ENCODE data around the gene MFGE8.

The MFGE8 gene

DNA sequence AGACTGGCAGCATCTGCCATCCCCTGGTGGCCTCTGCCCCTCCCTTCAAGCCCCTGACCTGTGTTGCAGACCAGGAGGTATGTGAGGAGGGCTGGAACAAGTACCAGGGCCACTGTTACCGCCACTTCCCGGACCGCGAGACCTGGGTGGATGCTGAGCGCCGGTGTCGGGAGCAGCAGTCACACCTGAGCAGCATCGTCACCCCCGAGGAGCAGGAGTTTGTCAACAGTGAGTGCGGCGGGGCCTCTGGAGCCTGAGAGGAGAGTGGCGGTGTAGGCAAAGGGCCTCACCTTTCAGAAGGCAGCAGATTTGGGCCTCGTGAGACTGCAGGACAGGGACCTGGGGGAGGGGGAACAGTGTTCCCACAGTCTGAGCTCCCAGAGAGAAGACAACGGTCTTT is 41.9 kb downstream of the MFGE8 start:
- DNase-seq: no peak

DNA sequence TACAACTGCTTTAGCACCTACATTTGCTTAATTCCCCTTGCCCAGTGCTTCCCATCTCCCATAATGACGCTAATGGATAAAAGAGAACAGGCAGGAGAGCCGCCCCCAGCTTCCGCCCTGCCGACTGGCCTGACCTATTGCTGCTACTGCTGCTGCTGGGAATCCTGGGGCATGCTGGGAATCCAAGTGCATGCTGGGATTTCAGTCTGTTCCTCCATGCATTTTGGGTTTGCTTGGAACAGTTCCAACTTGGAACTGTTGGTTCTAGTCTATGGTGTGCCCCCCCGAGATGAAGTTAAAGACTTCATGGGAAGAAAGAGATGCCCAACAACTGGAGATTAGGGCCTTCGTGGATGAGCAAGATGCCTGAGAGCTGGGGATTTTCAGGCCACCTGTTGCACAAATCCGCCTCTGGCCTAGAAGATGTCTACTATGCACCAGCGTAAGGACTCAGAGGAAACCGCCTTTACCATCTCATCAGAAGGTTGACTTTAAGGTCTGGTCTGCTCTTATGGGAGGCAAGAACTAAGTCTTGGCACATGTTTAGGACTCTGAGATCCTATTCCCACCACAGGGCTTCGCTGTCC is 46.8 kb downstream of the MFGE8 start:
- DNase-seq: no peak

DNA sequence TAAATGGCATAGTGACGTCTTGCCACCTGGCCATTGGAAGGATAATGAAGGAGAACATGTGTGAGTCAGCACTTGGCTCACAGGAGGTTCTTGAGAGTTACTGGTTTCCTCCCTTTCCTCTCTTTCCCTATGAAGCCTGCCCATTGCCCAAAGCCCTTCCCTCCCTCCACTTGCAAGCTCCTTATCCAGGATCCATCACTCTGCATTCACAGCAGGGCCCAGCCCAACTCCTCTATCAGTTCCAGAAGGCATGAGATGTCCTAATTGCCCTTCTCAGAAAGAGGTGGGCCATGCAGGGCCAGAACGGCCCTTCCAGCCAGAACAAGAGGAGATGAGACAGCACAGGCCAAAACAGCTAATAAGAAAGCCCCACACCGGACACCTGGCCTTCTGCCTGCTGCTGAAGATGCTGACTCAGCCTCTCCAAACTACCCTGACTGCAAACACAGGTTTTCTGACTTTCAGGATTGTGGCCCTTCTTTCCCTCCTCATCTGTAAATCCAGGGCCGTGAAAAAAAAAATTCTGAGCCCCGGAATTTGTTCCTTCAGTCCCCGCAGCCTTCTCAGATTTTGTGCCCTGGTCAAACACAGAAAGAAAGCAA is 47.6 kb downstream of the MFGE8 start:
- DNase-seq: no peak

DNA sequence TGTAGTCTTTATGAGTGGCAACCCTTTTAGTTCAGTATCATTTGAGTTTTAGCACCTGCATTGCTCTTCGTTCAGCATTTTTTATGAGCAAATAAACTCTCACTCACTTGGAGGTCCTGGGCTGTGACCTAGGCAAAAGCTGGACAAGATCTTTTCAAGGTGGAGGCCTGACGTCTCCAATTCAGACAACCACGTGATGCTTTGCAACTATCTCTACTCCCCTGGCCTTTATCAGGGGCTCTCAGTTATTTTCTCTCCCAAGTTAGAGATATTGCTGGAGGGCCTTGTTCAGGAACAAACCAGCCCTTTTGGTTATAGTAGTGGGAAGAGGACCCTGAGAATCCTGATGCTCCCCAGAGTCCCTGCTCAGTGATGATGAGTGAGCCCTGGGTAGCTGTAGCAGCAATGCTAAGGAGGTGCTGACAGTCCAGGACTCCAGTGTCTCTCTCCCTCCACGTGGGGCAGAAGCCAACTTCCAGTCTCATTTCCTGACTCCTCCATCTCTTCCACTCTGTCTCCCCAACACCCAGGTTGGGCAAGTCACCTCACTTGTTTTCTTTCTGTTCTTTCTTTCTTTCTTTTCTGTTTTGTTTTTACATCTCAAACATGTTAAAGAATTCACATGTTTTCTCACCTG is 48.2 kb downstream of the MFGE8 start:
- DNase-seq: no peak

DNA sequence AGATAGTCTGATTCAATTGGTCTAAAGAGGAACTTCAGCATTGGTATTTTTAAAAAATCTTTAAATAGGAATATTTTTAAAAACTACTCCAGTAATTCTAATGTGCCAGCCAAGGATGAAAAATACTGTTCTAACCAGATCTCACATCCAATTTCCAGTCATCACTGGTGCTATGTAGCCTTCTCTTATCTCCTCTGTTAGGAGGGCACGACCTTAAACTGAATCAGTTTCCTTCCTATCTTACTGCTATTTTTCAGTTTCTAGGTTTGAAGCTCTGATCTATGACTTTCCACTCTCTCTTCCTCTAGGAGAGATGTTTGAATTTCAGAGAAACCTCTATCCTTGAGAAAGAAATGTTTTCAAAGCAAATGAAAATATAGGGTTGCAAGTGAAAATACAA is 49.8 kb downstream of the MFGE8 start:
- no peak for DNase-seq

DNA sequence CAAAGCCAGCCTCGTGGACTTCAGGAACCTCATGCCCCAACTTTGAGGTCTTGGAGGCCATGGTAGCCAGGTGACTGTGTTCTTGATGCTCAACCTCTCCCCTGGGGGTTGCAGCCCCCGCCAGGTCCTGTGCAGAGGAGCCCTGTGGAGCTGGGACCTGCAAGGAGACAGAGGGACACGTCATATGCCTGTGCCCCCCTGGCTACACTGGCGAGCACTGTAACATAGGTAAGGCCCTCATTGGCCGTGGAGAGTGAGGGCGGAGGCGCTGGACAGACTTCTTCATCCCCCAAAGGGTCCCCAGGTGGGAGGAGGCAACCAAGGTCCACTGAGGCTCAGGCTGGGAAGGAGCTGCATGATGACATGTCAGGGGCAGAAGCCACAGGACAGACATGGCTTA is 53.0 kb downstream of the MFGE8 start:
- DNase-seq: no peak

DNA sequence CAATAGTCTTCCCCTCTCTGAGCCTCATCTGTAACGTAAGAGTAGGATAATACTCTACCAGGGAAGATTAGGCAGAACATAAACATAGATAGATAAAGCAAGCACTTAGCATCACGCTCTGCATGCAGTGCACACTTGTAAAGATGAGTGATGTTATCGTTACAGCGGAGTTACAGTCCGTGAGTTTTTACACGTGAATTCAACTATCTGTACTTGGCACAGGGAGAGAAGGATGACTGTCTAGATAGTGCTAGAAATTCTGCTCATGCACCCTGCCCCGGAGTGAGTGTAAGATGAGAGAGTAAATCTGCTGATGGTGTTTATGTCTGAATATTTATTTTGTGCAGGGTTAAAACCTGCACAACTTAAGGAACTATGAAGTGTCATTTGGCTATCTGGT is 53.6 kb downstream of the MFGE8 start:
- DNase-seq: no peak

DNA sequence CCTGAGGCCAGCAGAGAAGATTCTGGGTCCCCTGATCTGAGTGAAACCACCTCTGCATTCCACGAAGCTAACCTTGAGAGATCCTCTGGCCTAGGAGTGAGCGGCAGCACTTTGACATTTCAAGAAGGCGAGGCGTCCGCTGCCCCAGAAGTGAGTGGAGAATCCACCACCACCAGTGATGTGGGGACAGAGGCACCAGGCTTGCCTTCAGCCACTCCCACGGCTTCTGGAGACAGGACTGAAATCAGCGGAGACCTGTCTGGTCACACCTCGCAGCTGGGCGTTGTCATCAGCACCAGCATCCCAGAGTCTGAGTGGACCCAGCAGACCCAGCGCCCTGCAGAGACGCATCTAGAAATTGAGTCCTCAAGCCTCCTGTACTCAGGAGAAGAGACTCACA is 54.2 kb downstream of the MFGE8 start:
- no peak for DNase-seq

DNA sequence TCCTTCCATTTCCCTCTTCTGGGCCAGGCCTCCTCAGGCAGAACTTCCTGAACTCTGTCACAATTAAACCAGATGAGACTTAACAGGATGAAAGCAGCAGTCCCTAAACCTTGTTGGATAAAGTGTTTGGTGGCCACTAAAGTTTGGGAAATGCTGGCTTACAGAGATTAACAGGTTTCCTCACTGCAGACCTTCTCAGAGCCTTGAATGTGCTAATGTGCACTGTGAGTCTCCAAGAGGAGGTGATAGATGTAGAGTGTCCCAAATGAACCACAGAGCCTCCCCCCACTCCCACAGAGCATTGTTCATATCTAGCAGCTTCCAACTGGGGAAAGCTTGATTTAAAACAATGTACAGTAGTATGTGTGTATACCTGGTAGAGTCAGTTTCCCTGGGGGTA is 60.7 kb downstream of the MFGE8 start:
- no peak for DNase-seq

DNA sequence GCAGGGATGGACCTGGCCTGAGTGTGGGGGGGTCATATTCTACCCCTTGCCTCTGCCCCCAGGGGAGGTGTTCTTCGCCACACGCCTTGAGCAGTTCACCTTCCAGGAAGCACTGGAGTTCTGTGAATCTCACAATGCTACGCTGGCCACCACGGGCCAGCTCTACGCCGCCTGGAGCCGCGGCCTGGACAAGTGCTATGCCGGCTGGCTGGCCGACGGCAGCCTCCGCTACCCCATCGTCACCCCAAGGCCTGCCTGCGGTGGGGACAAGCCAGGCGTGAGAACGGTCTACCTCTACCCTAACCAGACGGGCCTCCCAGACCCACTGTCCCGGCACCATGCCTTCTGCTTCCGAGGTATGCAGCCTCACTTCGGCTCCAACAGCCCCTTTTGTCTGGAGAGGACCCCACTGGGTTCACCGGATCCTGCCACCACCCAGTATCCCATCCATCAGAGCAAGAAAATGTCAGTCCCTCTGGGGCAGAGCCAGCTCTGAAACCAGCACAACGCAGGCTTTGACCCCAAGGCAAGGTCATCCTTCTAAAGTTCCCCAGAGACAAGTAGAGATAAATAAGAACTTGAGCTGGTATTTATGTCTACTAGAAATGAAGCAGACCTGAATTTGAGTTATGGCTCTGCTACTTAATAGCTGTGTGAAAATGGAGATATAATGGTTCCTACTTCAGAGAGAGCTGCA is 63.7 kb downstream of the MFGE8 start:
- DNase-seq: no peak
